Smooth muscle cell (in vitro differentiated cells): ENCODE measurements around the gene CTSA. TPM values are rescaled to one million over a fixed set of nuclear protein-coding genes. Genes with fewer than 3 reads are reported as not detected.

Experiments
- DNase-seq: peaks from one replicate; lab custom pipeline; 2025; ENCODE audit not compliant: unreplicated experiment; lab: John Stamatoyannopoulos, UW
- H2AFZ ChIP-seq: fragments of 200-600 bp; sonication (generic); 2 replicates; pipeline ENCODE4 v1.6.0; 2016; ENCODE audit warnings: antibody characterized with exemption, low read depth, mild to moderate bottlenecking
- H3F3A ChIP-seq: fragments of 200-600 bp; sonication (generic); 2 replicates; pipeline ENCODE4 v1.6.0; 2017; ENCODE audit warnings: antibody characterized with exemption, low read depth
- H3K27ac ChIP-seq: fragments of 200-600 bp; sonication (generic); 2 replicates; pipeline ENCODE4 v1.5.1; 2016; ENCODE audit warnings: low read depth, mild to moderate bottlenecking
- H3K27me3 ChIP-seq: fragments of 200-600 bp; sonication (generic); 2 replicates; pipeline ENCODE4 v1.6.1; 2016; ENCODE audit warnings: low read depth, mild to moderate bottlenecking
- H3K36me3 ChIP-seq: fragments of 200-600 bp; sonication (generic); 2 replicates; pipeline ENCODE4 v1.5.1; 2016; ENCODE audit warnings: low read depth
- H3K4me1 ChIP-seq: fragments of 200-600 bp; sonication (generic); 2 replicates; pipeline ENCODE4 v1.5.1; 2016; ENCODE audit warnings: low read depth
- H3K4me2 ChIP-seq: fragments of 200-600 bp; sonication (generic); 2 replicates; pipeline ENCODE4 v1.6.0; 2016; ENCODE audit warnings: mild to moderate bottlenecking
- H3K4me3 ChIP-seq: fragments of 200-600 bp; sonication (generic); 2 replicates; pipeline ENCODE4 v1.5.1; 2016; ENCODE audit warnings: mild to moderate bottlenecking
- H3K79me2 ChIP-seq: fragments of 200-600 bp; sonication (generic); 2 replicates; pipeline ENCODE4 v1.6.0; 2016; ENCODE audit warnings: low read depth, mild to moderate bottlenecking
- H3K9ac ChIP-seq: fragments of 200-600 bp; sonication (generic); 2 replicates; pipeline ENCODE4 v1.6.0; 2016; ENCODE audit warnings: low read depth
- H3K9me3 ChIP-seq: fragments of 200-600 bp; sonication (generic); replicated peaks from 2 replicates; pipeline ENCODE4 v1.5.1; 2016; ENCODE audit warnings: low read depth
- H4K20me1 ChIP-seq: fragments of 200-600 bp; sonication (generic); 2 replicates; pipeline ENCODE4 v1.6.0; 2016; ENCODE audit warnings: low read depth
- WGBS: methylation state at CpG from one replicate; pipeline ENCODE4 v1.1.7; 2016; ENCODE audit warnings: low lambda C conversion rate; 5-methylcytosine and 5-hydroxymethylcytosine counted together
- polyA plus RNA-seq: library from polyadenylated mRNA; unstranded; fragments of >200 nt; fragmentation: Nextera tagmentation; extraction: Ambion mirVana; gene quantifications from 2 replicates; pipeline ENCODE4 v1.2.1, GENCODE V29; 2016
- total RNA-seq: library from RNA; depleted of rRNA; stranded (reverse); fragments of >200 nt; gene quantifications from 2 replicates; pipeline ENCODE4 v1.2.3, GENCODE V29; 2014
- TF ChIP-seq, protein P1 (sequence below): fragments of 200-600 bp; sonication (generic); IDR thresholded peaks from 2 replicates; pipeline ENCODE4 v1.5.1; 2017; ENCODE audit warnings: borderline replicate concordance, mild to moderate bottlenecking, antibody characterized with exemption; ENCODE audit not compliant: insufficient read depth, poor library complexity, severe bottlenecking

CTSA gene
- total and polyA plus RNA-seq, 2 experiments from 2014 or later, result 74.8 to 132 TPM

DNA sequence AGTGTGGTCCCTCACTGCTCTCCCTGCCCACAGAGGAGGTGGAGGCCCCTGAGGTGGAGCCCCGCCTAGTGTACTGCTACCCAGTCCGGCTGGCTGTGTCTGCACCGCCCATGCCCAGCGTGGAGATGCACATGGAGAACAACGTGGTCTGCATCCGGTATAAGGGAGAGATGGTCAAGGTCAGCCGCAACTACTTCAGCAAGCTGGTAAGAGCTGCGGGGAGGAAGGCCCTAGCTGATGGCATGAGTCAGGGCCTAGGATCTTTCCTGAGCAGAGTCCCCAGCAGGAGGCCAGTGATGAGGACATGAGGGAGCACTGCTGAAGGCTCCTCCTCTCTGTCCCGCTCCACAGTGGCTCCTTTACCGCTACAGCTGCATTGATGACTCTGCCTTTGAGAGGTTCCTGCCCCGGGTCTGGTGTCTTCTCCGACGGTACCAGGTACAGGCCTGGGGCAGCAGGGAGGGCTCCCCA is 54.6 kb downstream of the CTSA start:
- TF ChIP-seq, protein P1, sequence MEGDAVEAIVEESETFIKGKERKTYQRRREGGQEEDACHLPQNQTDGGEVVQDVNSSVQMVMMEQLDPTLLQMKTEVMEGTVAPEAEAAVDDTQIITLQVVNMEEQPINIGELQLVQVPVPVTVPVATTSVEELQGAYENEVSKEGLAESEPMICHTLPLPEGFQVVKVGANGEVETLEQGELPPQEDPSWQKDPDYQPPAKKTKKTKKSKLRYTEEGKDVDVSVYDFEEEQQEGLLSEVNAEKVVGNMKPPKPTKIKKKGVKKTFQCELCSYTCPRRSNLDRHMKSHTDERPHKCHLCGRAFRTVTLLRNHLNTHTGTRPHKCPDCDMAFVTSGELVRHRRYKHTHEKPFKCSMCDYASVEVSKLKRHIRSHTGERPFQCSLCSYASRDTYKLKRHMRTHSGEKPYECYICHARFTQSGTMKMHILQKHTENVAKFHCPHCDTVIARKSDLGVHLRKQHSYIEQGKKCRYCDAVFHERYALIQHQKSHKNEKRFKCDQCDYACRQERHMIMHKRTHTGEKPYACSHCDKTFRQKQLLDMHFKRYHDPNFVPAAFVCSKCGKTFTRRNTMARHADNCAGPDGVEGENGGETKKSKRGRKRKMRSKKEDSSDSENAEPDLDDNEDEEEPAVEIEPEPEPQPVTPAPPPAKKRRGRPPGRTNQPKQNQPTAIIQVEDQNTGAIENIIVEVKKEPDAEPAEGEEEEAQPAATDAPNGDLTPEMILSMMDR, result no peak
- DNase-seq, result no peak
- Histone ChIP-seq H4K20me1 (no peaks in the 10 kb centered on the region), H3K9me3 (no peaks in the 10 kb centered on the region), H2AFZ (no peak overlapping the region), H3K27ac (no peak overlapping the region), H3K27me3 (no peaks in the 10 kb centered on the region), H3K4me1 (no peaks in the 10 kb centered on the region), H3K36me3 (no peaks in the 10 kb centered on the region), H3K4me2 (no peak overlapping the region), H3F3A (peaks cover 8% of the 10 kb centered on the region), H3K9ac (no peak overlapping the region), H3K79me2 (no peaks in the 10 kb centered on the region), H3K4me3 (no peak overlapping the region)
- WGBS, result 92% methylated on average over 13 of the region's 13 CpGs

DNA sequence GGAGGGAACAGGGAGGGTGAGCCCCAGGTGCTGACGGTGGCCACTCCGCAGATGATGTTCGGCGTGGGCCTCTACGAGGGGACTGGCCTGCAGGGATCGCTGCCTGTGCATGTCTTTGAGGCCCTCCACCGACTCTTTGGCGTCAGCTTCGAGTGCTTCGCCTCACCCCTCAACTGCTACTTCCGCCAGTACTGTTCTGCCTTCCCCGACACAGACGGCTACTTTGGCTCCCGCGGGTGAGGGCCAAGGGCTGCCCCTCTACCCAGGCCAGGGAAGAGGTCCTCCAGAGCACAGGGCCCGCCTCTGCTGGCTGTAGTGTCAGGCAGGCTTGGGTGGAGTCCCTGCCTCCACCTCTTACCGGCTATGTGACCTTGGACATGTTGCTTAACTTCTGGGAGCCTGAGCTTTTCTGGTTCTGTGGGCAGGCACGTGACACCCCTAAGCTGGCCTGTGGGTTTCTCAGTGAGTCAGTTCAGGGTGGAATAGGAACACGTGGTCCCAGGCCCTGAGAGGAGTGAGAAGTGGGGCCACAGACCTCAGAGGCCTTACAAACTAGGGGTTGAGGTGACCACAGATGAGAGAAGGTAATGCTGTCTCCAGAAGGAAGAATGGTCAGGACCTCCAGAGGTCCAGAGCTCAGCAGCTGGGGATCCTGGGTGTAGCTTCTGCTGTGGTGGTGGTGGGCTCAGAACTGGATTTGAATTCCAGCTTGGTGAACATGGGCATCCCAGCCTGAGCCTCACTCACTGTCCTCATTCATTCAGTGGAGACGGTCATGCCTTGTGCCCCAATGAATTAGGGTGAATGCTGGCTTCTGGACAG is 55.2 kb downstream of the CTSA start:
- Histone ChIP-seq H3K79me2 (no peaks in the 10 kb centered on the region), H3F3A (peaks cover 8% of the 10 kb centered on the region), H3K27me3 (no peaks in the 10 kb centered on the region), H3K36me3 (no peaks in the 10 kb centered on the region), H3K9me3 (no peaks in the 10 kb centered on the region), H2AFZ (no peak overlapping the region), H3K4me2 (no peak overlapping the region), H4K20me1 (no peaks in the 10 kb centered on the region), H3K4me1 (no peaks in the 10 kb centered on the region), H3K27ac (no peak overlapping the region), H3K4me3 (no peak overlapping the region), H3K9ac (no peak overlapping the region)
- no peak for DNase-seq
- 93% methylated on average over 20 of the region's 20 CpGs for WGBS
- TF ChIP-seq, protein P1, result no peak

- Histone ChIP-seq H3K36me3 (no peaks in the 10 kb centered on the region), H3K4me1 (no peaks in the 10 kb centered on the region), H3K79me2 (no peaks in the 10 kb centered on the region), H3K9ac (no peak overlapping the region), H2AFZ (no peak overlapping the region), H4K20me1 (no peaks in the 10 kb centered on the region), H3K4me3 (no peak overlapping the region), H3K4me2 (no peak overlapping the region), H3K9me3 (no peaks in the 10 kb centered on the region), H3F3A (peaks cover 8% of the 10 kb centered on the region), H3K27me3 (no peaks in the 10 kb centered on the region), H3K27ac (no peak overlapping the region)
- DNase-seq, result no peak
- TF ChIP-seq, protein P1, result no peak
- WGBS, result 97% methylated on average over 26 of the region's 29 CpGs
Measured at GRCh38 chr20:45947110-45947866, 56.2 kb downstream of the CTSA start.
